NT2/D1 (cell line): ENCODE results near the gene BTBD10.

Experiments
- DNase-seq: peaks from one replicate; pipeline ENCODE4 v3.0.0-alpha.2; 2011; ENCODE audit warnings: low read depth, low spot score
- H3K27me3 ChIP-seq: 2 replicates; pipeline ENCODE4 v1.6.0; 2011; ENCODE audit warnings: mild to moderate bottlenecking; ENCODE audit not compliant: insufficient read length, insufficient read depth
- H3K36me3 ChIP-seq: 2 replicates; pipeline ENCODE4 v1.6.1; 2011; ENCODE audit warnings: mild to moderate bottlenecking, low read length, mixed read lengths; ENCODE audit not compliant: insufficient read depth, insufficient read length
- H3K4me1 ChIP-seq: 2 replicates; pipeline ENCODE4 v1.5.1; 2011; ENCODE audit not compliant: insufficient read depth, insufficient read length
- H3K4me3 ChIP-seq: 2 replicates; pipeline ENCODE4 v1.5.1; 2011; ENCODE audit warnings: low read depth; ENCODE audit not compliant: insufficient read length
- H3K9ac ChIP-seq: 2 replicates; pipeline ENCODE4 v1.6.0; 2011; ENCODE audit warnings: low read depth; ENCODE audit not compliant: insufficient read length
- H3K9me3 ChIP-seq: 2 replicates; pipeline ENCODE4 v1.5.1; 2011; ENCODE audit warnings: mild to moderate bottlenecking, low read length; ENCODE audit not compliant: insufficient read depth
- SUZ12 ChIP-seq: IDR thresholded peaks from 2 replicates; pipeline ENCODE4 v1.6.1; 2011; ENCODE audit not compliant: insufficient read length, insufficient read depth; ENCODE audit errors: extremely low read depth
- YY1 ChIP-seq: IDR thresholded peaks from 2 replicates; pipeline ENCODE4 v1.6.1; 2011; ENCODE audit not compliant: insufficient read length, insufficient read depth
- ZNF274 ChIP-seq: IDR thresholded peaks from 2 replicates; pipeline ENCODE4 v1.6.1; 2011; ENCODE audit warnings: mild to moderate bottlenecking, low read depth, low read length

BTBD10 gene

GRCh38 chr11:13338427-13339069 lies 124.5 kb downstream of the BTBD10 start:
- no peak overlapping the region for H3K4me3 ChIP-seq
- H3K9me3 ChIP-seq = no peaks in the 10 kb centered on the region
- H3K9ac ChIP-seq = no peak overlapping the region
- peaks cover 3% of the 10 kb centered on the region for H3K4me1 ChIP-seq
- H3K27me3 ChIP-seq = no peaks in the 10 kb centered on the region
- TF ChIP-seq YY1 (no peak), ZNF274 (no peak), SUZ12 (no peak)
- no peak for DNase-seq
- H3K36me3 ChIP-seq = no peaks in the 10 kb centered on the region

DNA sequence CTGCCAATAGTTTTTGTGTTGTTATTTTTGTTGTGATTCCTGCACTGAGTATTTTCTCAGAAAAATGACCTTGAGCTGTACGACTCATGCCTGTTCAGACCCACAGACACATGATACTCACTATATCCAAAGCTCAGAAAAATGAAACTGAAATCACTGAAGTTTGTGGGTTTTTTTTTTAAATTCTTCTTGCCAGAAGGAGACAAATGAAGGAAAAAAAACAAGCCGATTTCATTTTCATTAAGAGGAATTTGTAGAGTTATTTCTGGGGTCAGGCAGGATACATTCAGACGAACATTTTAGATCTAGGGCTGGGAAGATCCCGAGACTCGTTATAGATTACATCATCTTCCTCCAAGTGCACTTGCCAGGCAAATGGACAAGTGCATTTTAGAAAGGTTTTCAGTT lies 125.0 kb downstream of the BTBD10 start:
- no peak for DNase-seq
- H3K36me3 ChIP-seq = no peaks in the 10 kb centered on the region
- H3K4me1 ChIP-seq = peaks cover 3% of the 10 kb centered on the region
- H3K27me3 ChIP-seq = no peaks in the 10 kb centered on the region
- no peak overlapping the region for H3K9ac ChIP-seq
- H3K9me3 ChIP-seq = no peaks in the 10 kb centered on the region
- H3K4me3 ChIP-seq = no peak overlapping the region
- TF ChIP-seq ZNF274 (no peak), YY1 (no peak), SUZ12 (no peak)
